HG02763 (cell line): ENCODE data around the gene TXNRD1.

ENCODE experiments used
- ATAC-seq: cut with Tn5 transposase; IDR thresholded peaks from one replicate; pipeline ENCODE4 v1.9.1; 2021; ENCODE audit warnings: mild to moderate bottlenecking, moderate library complexity; ENCODE audit not compliant: unreplicated experiment

TXNRD1 gene

DNA sequence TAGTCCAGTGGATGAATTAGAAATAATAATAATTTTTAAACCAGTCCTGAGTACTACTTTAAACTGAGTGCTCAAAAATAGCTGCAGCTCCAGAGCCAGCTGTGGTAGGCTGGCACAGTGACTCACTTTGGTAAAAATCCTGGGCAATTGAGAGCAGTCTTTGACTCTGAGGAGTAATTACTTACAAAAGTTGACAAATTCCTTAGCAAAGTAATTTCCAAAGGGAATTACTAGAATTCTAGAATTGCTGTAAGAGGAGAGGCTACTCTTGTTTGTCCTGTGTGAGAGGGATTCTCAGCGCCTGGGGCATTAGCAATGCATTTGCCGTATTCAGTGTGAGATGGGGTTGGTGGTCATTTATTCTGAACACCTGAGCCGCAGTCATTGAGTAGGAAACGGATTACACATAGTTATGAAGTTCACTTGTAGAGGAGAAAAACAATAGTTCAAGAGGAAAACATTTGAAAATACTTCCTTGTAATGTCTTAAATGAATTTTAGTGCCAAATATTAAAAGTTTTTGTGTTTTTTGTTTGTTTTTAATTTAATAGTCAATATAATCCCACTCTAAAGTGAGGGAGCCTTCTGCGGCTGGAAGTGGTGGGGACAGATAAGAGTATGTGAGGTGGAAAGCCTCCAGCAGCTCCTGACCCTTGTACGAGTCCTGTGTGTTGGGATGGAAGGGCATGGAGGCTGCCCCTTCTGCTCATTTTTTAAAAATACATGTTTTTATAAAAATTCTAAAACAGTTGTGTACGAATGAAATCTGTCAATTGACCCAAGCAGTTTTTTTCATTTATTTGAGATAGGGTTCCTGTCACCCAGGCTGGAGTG is 129.9 kb downstream of the TXNRD1 start:
- ATAC-seq, result no peak

DNA sequence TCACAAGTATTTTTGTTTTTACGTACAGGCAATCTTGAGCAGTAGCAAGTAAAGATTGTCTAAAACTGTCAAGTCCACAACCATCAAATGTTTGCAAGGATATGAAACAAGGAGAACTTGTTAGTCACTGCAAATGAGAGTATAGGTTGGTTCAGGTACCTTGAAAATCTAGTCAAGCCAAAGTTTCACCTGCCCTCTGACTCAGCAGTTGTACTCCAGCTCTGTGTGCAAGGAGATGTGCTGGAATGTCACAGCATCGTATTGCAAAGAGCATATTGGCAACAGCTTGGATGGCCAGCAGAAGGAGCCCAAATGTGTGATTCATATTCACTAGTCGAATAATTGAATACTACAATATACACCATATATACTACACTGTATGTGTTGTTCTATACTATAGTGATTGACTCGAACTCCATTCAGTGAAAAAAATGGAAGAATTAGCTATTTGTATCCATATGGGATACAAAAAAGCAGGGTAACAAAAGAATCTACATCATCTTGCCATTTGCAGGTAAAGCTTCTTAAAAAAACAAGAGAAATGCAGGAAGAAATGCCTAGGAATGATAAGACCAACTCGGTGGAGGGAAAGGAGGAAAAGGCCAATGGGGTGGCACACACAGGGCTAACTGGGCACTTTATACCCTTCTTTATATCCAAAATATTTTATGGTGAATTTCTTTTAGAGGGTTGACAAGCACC is 131.9 kb downstream of the TXNRD1 start:
- ATAC-seq, result no peak

DNA sequence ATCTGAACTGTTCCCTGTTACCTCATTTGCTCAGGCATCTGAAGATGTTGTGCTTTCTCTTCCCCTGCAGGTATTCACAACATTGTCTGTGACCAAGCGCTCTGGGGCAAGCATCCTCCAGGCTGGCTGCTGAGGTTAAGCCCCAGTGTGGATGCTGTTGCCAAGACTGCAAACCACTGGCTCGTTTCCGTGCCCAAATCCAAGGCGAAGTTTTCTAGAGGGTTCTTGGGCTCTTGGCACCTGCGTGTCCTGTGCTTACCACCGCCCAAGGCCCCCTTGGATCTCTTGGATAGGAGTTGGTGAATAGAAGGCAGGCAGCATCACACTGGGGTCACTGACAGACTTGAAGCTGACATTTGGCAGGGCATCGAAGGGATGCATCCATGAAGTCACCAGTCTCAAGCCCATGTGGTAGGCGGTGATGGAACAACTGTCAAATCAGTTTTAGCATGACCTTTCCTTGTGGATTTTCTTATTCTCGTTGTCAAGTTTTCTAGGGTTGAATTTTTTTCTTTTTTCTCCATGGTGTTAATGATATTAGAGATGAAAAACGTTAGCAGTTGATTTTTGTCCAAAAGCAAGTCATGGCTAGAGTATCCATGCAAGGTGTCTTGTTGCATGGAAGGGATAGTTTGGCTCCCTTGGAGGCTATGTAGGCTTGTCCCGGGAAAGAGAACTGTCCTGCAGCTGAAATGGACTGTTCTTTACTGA is 132.9 kb downstream of the TXNRD1 start:
- ATAC-seq, result no peak

DNA sequence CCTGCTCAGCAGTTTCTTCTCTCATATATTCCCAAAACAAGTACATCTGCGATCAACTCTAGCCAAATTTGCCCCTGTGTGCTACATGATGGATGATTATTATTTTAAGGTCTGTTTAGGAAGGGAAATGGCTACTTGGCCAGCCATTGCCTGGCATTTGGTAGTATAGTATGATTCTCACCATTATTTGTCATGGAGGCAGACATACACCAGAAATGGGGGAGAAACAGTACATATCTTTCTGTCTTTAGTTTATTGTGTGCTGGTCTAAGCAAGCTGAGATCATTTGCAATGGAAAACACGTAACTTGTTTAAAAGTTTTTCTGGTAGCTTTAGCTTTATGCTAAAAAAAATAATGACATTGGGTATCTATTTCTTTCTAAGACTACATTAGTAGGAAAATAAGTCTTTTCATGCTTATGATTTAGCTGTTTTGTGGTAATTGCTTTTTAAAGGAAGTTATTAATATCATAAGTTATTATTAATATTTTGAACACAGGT is 133.5 kb downstream of the TXNRD1 start:
- no peak for ATAC-seq

DNA sequence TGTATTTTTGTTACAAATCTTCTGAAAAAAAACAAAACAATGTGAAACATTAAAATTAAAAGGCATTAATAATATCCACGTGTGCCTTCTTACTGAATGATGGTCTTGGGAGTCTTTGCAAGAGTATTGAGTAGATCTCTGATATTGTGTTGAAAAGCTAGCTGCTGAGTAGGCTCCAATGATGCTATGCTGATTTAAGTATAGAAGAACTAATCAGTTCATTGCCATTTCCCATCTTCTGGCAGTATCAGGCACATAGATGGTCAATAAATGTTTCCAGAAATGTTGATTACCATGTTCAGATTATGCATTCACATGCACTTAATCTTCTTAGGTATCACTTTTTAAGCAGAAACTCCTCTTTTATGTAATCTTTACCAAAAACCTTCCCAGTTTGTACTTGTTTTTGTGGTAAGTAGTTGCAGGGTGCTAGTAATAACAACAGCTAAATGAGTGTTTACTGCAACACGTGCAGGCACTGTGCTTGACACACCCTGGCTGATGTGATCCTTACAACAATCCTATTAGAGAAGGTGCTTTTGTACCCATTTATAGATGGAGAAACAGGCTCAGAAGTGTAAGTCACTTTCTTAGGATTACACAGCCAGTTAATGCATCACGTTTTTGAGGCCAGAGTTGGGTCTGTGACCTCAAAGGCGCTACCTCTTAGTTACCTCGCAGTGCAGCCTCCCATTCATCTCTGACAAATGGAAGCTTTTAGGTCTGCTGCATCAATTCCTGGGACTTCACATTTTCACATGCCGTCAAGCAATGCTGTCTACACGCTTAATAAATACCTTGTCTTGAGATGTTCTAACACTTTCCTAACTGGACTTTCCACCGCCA is 134.9 kb downstream of the TXNRD1 start:
- no peak for ATAC-seq

DNA sequence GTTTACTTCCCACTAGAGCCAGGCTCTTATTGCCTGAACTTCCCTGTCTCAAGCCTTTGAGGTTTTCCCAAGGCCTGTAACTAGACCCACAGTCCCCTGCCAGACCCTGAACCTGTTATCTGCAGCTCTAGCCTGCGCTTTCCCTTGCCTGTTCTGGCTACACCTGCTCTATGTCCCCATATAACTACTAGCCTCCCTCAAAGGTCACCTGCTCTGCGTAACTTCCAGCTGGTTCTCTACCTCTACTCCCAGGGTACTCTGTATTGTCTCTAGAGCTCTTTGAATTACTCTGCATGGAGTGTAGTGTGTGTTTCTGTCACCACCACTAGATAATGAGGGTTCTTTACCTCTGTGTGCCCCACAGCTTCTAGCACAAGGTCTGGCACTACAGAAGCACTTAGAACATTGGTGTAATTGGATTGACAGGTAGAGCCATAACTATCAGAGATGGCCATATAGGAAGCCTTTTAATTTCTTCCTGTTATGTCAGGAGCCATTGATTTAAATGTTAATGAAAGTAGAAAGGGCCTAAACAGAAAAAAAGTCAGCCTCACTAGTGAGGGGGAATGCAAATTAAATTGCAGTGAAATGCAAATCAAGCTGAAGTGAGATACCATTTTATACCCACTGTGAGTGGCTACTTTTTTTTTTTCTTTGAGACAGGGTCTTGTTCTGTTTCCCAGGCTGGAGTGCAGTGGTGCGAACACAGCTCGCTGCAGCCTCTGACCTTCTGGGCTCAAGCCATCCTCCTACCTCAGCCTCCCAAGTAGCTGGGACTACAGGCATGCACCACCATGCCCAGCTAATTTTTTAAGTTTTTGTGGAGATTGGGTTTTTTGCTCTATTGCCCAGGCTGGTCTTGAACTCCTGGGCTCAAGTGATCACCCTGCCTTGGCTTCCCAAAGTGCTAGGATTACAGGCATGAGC is 135.7 kb downstream of the TXNRD1 start:
- ATAC-seq, result no peak

DNA sequence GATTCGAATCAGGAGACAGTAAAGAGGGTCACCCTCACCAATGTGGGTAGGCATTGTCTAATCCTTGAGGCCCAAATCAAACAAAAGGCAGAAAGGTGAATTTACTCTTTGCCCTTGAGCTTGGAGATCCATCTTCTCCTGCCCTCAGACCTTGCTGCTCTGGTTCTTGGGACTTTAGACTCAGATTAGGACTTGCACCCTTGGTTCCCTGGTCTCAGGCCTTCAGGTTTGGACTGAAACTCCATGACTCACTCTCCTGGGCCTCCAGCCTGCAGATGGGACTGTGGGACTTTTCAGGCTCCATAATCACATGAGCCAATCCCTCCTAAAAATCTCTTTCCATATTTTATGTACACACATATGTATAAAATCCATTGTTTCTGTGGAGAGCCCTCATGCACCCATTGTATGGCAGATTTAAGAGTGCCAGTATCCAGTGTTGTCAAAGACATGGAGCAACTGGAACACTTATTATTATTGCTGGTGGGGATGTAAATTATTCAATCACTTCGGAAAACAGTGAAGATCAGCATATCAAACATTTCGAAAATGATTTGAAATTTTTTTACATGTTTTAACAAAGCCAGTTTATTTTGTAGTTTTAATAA is 136.6 kb downstream of the TXNRD1 start:
- ATAC-seq, result no peak

DNA sequence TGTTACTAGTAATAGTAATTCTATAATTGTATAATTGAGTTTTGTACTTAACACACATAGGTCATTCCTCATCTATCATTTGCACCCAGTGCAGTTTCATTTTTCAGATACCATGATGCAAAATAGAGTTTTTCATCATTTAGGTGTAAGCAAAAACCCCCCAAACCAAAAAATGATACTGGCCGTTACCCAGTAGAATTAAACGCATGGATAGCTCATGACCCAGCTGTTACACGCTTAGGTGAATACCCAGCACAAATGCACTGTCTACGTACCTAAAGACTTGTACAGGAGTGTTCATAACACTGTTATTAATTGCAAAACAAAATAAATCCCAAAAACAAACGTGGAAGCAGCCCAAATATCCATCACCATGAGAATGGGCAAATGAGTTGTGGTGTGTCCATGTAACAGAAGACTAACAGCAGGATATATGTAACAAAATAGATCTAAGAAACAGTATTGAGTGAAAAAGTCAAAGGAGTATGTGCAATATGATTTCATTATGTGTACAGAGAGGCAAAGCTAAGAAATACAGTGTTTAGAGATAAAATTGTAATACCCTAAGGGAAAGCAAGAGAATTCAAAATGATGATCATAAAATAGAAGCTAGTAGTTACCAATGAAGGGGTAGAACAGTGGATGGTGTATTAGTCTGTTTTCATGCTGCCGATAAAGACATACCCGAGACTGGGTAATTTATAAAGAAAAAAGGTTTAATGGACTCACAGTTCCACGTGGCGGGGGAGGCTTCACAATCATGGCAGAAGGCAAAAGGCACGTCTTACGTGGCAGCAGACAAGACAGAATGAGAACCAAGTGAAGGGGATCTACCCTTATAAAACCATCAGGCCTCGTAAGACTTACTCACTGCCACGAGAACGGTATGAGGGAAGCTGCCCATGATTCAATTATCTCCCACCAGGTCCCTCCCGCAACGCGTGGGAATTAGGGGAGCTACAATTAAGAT is 137.7 kb downstream of the TXNRD1 start:
- ATAC-seq, result no peak

DNA sequence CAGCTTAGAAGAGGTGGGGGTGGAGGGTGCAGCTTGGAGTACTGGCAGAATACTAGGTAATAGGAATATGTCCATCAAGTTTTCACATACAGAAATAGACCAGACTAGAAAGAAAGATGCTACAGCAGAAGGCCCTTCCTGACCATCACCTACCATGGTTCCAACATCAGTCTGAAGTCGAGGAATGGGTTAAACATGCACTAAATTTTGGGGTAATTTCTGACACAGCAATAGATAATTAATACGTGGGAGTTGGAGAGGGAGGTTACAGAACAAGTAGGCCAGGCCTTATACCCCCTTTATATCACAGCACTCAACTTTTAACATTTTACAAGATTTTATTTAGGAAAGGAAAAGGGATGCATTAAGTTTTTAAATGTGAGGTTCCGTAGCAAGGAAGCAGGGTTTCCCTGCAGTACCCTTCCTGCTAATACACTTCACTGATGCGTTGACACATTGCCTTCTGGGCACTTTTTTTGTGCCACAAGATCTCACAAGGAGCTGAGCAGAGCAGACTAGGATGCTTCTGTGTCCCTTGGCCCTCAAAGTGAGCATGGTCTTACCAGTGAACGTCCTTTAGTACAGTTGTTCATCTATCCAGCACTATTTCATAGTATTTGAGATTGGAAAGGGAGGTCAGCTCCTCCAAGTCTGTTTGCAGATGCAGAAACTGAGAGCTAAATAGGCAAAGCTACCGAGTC is 138.7 kb downstream of the TXNRD1 start:
- ATAC-seq, result no peak

DNA sequence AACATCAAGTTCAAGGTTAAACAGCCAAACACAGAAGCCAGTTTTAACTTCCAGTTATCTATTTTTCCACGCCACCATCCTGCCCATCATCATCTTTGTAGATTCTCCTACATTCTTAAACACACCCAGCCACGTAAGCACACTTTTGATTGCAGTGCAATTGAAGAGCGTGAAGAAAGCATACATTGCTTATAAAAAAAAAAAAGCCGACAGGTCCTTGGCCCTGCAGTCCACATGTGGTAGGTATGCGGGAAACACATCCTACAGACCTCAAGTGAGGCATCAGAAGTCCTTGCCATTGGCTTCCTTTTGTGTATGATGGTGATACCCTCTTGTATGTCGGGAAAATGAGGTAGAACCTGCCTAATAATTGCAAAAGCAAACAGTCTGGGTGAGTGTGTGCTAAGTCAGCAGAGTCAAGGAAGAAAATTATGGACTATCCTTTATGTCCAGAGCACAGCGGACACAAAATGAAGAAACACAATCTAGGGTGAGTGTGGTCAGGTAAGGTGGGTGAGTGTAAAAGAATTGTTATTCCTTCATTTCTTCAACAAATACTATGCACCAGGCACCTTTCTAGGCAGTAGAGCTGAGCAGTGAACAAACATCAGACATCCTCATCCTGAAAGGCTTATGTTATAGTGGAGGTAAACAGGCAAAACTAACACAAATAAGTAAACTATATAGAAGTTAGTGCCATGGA is 139.4 kb downstream of the TXNRD1 start:
- no peak for ATAC-seq

DNA sequence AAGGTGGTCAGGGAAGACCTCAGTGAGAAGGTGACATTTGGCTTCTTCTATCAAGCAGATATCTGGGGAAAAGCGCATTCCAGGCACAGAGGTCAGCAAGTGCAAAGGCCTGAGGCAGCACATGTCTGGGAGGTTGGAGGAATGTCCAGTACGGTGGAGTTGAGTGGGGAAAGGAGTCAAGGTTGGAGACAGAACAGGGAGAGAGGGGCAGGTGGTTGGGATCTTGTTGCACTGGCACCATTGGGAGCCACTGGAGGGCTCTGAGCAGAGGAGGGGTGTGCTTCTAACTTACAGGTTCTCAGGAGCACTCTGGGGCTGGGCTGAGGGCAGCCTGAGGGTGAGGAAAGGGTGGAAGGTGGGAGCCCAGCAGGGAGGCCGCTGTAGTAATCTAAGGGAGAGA is 140.1 kb downstream of the TXNRD1 start:
- ATAC-seq, result no peak

DNA sequence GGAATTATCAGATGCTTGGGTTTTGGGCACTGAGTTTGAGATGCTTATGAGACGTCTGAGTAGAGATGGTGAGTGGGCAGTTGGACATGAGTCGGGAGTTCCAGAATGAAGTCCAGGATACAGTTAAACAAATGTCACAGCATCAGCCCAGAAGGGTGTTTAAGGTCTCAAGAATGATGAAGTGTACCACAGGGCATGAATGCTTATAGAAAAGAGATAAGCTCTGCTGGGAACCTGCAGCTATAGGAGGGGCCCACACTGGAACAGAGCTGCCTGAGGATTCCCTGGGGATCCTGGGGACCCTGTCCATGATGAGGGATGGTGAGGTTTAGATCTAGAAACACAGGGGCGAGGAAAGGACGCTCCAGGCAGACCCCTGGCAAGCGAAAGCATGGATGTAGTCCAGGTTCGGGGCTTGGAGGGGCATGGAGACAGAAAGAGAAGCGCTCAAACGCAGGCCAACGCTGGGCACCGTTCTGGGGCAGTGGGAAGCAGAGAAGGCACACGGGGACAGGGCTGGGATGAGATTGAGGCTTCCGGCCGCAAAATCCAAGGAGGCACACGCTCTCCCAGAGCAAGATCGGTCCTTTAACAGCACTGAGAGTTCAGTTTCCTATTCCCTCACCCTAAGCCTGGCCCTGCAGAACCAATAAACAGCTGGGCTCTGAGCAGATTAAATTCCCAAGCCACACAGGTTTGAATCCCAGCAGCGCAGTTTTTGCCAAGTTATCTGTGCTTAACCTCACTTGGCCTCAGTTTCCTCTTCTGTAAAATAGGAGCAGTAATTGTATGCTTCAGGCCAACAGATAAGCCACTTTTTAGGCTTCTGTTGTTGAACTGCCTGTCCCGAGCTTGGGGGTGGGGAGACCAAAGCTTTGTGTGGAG is 140.9 kb downstream of the TXNRD1 start:
- ATAC-seq, result no peak

DNA sequence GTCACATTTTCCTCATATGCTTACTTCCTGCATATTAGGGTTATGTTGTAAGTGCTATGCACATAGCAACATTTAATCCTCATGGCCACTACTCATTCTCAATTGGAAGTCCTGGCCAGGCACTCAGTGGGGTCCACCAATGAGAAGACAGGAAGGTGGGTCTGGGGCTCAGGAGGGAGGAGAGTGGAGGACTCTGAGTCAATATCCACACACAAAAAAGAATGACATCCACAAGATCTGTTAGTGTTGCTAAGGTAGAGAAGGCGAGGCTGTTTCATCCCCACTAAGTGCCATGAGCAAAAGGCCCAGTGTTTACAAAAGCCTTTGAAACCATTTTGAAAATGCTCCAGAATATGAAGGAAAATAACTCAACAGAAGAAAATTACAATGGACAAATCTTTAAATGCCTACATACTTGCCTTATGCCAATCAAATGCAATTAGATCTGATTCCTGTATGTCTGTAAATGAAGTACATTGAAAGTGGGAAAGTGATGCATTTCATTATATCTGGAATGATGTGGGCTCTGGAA is 141.9 kb downstream of the TXNRD1 start:
- no peak for ATAC-seq

DNA sequence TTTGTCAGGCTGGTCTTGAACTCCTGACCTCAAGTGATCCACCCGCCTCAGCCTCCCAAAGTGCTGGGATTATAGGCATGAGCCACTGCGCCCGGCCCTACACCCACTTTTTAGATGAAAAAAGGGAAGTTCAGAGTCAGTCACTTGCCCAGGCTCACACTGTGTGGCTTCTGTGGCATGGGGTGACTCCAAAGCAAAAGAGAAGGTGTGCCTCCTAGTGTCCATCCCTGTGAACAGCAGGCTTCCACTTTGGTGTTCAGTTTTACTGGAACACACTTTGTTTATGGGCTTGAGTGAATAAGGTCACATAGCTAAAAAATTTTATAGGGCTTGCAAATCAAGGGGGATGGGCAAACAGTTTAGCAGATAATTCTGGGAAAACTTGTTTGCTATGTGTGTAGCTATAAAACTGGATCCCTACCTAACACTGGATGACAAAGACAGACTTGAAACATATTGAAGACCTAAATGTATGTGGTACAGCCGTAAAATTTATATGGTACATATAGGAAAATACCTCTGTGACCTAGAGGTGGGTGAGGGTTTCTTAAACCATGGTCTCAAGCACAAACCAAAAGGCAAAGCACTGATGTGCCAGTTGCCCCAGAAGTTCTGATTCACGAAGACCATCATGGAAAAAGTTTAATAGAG is 142.9 kb downstream of the TXNRD1 start:
- ATAC-seq, result peak; percentile 74

DNA sequence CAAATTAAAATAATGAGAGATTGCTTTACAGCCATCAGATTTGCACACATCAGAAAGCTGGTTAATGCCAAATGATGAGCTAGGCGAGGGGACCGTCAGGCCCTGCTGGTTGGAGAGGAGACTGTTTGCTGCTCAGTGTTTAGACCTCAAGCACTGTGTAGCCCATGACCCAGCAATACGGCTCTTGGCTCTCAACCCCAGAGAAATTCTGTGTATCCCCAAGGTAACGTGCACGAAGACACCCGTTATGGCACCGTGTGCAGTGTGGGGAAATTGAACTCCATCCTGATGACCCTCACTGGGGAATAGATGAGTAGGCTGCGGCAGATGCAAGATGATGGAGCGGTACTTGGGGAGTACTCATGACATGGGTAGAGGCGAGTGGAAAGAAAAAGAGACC is 143.6 kb downstream of the TXNRD1 start:
- ATAC-seq, result no peak
